Activated B cell treated with CpG ODN at 0.5 μM for 24 hours (primary cell): ENCODE measurements around the gene MTNR1B. TPM values are rescaled to one million over a fixed set of nuclear protein-coding genes. Genes with fewer than 3 reads are reported as not detected.

Source experiments
- ATAC-seq: fragments of 200-7000 bp; cut with Tn5 transposase; one replicate; pipeline ENCODE4 v1.10.0; 2021; ENCODE audit warnings: low read depth, mild to moderate bottlenecking, moderate library complexity
- CTCF ChIA-PET: fragments of 350-600 bp; sonication (Branson Sonifier 250); formaldehyde crosslinking; loops from one replicate; lab custom pipeline; 2021; ENCODE audit warnings: antibody characterized with exemption; lab: Charles Lee
- POLR2A ChIA-PET: fragments of 350-600 bp; sonication (Branson Sonifier 250); formaldehyde crosslinking; loops from one replicate; lab custom pipeline; 2021; ENCODE audit warnings: antibody characterized with exemption; lab: Charles Lee
- DNase-seq: peaks from one replicate; pipeline ENCODE4 v3.0.0; 2022
- H3K27ac Mint-ChIP-seq: one replicate; pipeline ENCODE4 v1.8.0; 2020; ENCODE audit warnings: mixed read lengths
- H3K27me3 Mint-ChIP-seq: one replicate; pipeline ENCODE4 v1.8.0; 2021; ENCODE audit warnings: mixed read lengths
- H3K36me3 Mint-ChIP-seq: one replicate; pipeline ENCODE4 v1.8.0; 2021; ENCODE audit warnings: low read depth, mixed read lengths
- H3K4me1 Mint-ChIP-seq: one replicate; pipeline ENCODE4 v1.8.0; 2021; ENCODE audit warnings: mixed read lengths
- H3K4me3 Mint-ChIP-seq: one replicate; pipeline ENCODE4 v1.8.0; 2020; ENCODE audit warnings: mild to moderate bottlenecking, mixed read lengths
- H3K9me3 Mint-ChIP-seq: one replicate; pipeline ENCODE4 v1.8.0; 2020; ENCODE audit warnings: mixed read lengths
- CTCF ChIP-seq: fragments of 200-600 bp; IDR thresholded peaks from one replicate; pipeline ENCODE4 v1.8.0; 2022; ENCODE audit warnings: antibody characterized with exemption, mild to moderate bottlenecking
- intact Hi-C: fragments of 100-400 bp; cut with micrococcal nuclease; formaldehyde crosslinking; loops from one replicate; pipeline ENCODE4 v1.15.1; 2024
- total RNA-seq: library from RNA; stranded (reverse); gene quantifications from 2 replicates; pipeline ENCODE4 v1.2.3, GENCODE V29; 2022

Gene MTNR1B
- not detected in 2 replicates for total RNA-seq

GRCh38 chr11:92969634-92970347 is at the start of gene MTNR1B:
MTNR1B (plus strand) TSS chr11:92969651; CDS start chr11:92969726, 75 bp downstream.
- CTCF ChIA-PET, result no interaction called here
- Mint-ChIP-seq H3K36me3 (no peaks in the 10 kb centered on the region), H3K4me1 (no peaks in the 10 kb centered on the region), H3K27me3 (no peaks in the 10 kb centered on the region), H3K4me3 (no peak within 1 kb of the TSS), H3K27ac (no peak within 1 kb of the TSS), H3K9me3 (no peaks in the 10 kb centered on the region)
- intact Hi-C loops, result no loop called here
- DNase-seq (no peak), ATAC-seq (no peak)
- POLR2A ChIA-PET, result no interaction called here
- TF ChIP-seq CTCF, result no peak

- peaks cover 8% of the 10 kb centered on the region for H3K9me3 Mint-ChIP-seq
Measured at GRCh38 chr11:92920331-92920730, 49.1 kb upstream of the MTNR1B start.

GRCh38 chr11:92922731-92923130 is 46.7 kb upstream of the MTNR1B start:
- POLR2A ChIA-PET, result no interaction called here
- H3K4me3 Mint-ChIP-seq, result no peak overlapping the region

More at GRCh38 chr11:92920331-92920730, 49.1 kb upstream of the MTNR1B start:
- H3K4me1 Mint-ChIP-seq, result no peaks in the 10 kb centered on the region
- intact Hi-C loops, result no loop called here
- H3K4me3 Mint-ChIP-seq, result no peak overlapping the region
- no peaks in the 10 kb centered on the region for H3K36me3 Mint-ChIP-seq
- H3K27ac Mint-ChIP-seq, result no peak overlapping the region
- CTCF ChIA-PET, result no interaction called here
- ATAC-seq, result no peak
- DNase-seq, result no peak
- no peak for TF ChIP-seq CTCF
- POLR2A ChIA-PET, result no interaction called here
- H3K27me3 Mint-ChIP-seq, result no peaks in the 10 kb centered on the region

GRCh38 chr11:92929246-92929645 is 40.2 kb upstream of the MTNR1B start:
- no peaks in the 10 kb centered on the region for H3K4me1 Mint-ChIP-seq
- peaks cover 9% of the 10 kb centered on the region for H3K9me3 Mint-ChIP-seq
- H3K36me3 Mint-ChIP-seq, result no peaks in the 10 kb centered on the region
- CTCF ChIA-PET, result no interaction called here
- H3K27ac Mint-ChIP-seq, result no peak overlapping the region
- ATAC-seq (no peak), DNase-seq (no peak)
- TF ChIP-seq CTCF, result no peak
- H3K4me3 Mint-ChIP-seq, result no peak overlapping the region
- POLR2A ChIA-PET, result no interaction called here
- no peaks in the 10 kb centered on the region for H3K27me3 Mint-ChIP-seq
- intact Hi-C loops, result no loop called here

More at GRCh38 chr11:92922731-92923130, 46.7 kb upstream of the MTNR1B start:
- CTCF ChIA-PET, result no interaction called here
- no peaks in the 10 kb centered on the region for H3K36me3 Mint-ChIP-seq
- no peak overlapping the region for H3K27ac Mint-ChIP-seq
- ATAC-seq (no peak), DNase-seq (no peak)
- TF ChIP-seq CTCF, result no peak
- H3K27me3 Mint-ChIP-seq, result no peaks in the 10 kb centered on the region
- H3K4me1 Mint-ChIP-seq, result no peaks in the 10 kb centered on the region
- peaks cover 12% of the 10 kb centered on the region for H3K9me3 Mint-ChIP-seq
- intact Hi-C loops, result no loop called here

GRCh38 chr11:92929653-92930052 is 39.8 kb upstream of the MTNR1B start:
- Mint-ChIP-seq H3K4me3 (no peak overlapping the region), H3K27ac (no peak overlapping the region), H3K9me3 (peaks cover 7% of the 10 kb centered on the region), H3K36me3 (no peaks in the 10 kb centered on the region), H3K4me1 (no peaks in the 10 kb centered on the region), H3K27me3 (no peaks in the 10 kb centered on the region)
- intact Hi-C loops, result no loop called here
- ATAC-seq (no peak), DNase-seq (no peak)
- no peak for TF ChIP-seq CTCF
- ChIA-PET CTCF (no interaction called here), POLR2A (no interaction called here)
